CD4-positive, alpha-beta T cell (primary cell): ENCODE results near the gene PIGL. TPM values are rescaled to one million over a fixed set of nuclear protein-coding genes. Genes with fewer than 3 reads are reported as not detected.

ENCODE experiments used
- ATAC-seq: fragments of 200-7000 bp; cut with Tn5 transposase; one replicate; pipeline ENCODE4 v1.10.0; 2022; ENCODE audit warnings: mild to moderate bottlenecking; ENCODE audit not compliant: poor library complexity
- CTCF ChIA-PET: fragments of 350-600 bp; sonication (Branson Sonifier 250); formaldehyde crosslinking; loops from one replicate; lab custom pipeline; 2021; ENCODE audit warnings: antibody characterized with exemption, inconsistent platforms; lab: Charles Lee
- POLR2A ChIA-PET: fragments of 350-600 bp; sonication (Branson Sonifier 250); formaldehyde crosslinking; loops from one replicate; lab custom pipeline; 2021; ENCODE audit warnings: antibody characterized with exemption, inconsistent platforms; lab: Charles Lee
- DNase-seq, 14 experiments: peaks; one replicate each; pipeline ENCODE4 v3.0.0-alpha.2; 2013 to 2020; ENCODE audit warnings: mixed read lengths in 2 of 14
- H3K27ac ChIP-seq, 2 donors: one replicate each; pipeline versions ENCODE4 v1.5.1 to v1.7.0; 2013; ENCODE audit warnings: low read length in 2 of 2, low read depth in 1 of 2, mild to moderate bottlenecking in 1 of 2
- H3K27me3 ChIP-seq, 2 experiments: 1 replicate in 1 of 2; 2 replicates in 1 of 2; pipeline versions ENCODE4 v1.6.1 to v1.7.0; 2013; ENCODE audit warnings: low read length in 2 of 2, control low read depth in 1 of 2, mild to moderate bottlenecking in 1 of 2, moderate library complexity in 1 of 2; ENCODE audit not compliant: insufficient read depth in 2 of 2, control insufficient read depth in 1 of 2
- H3K36me3 ChIP-seq: one replicate; pipeline ENCODE4 v1.6.1; 2013; ENCODE audit warnings: low read length, control low read depth; ENCODE audit not compliant: insufficient read depth
- H3K4me1 ChIP-seq: one replicate; pipeline ENCODE4 v1.6.1; 2013; ENCODE audit warnings: low read length, control low read depth; ENCODE audit not compliant: insufficient read depth
- H3K4me3 ChIP-seq: one replicate; pipeline ENCODE4 v1.5.1; 2013; ENCODE audit warnings: mild to moderate bottlenecking, low read length, moderate library complexity
- H3K9me3 ChIP-seq, 2 experiments: 1 replicate in 1 of 2; 2 replicates in 1 of 2; pipeline versions ENCODE4 v1.6.1 to v1.7.0; 2013; ENCODE audit warnings: low read length in 2 of 2, mild to moderate bottlenecking in 2 of 2, control low read depth in 1 of 2, moderate library complexity in 1 of 2; ENCODE audit not compliant: control insufficient read depth in 1 of 2, insufficient read depth in 1 of 2
- H3K27ac Mint-ChIP-seq: one replicate; pipeline ENCODE4 v1.8.0; 2020; ENCODE audit warnings: mixed read lengths
- H3K27me3 Mint-ChIP-seq: one replicate; pipeline ENCODE4 v1.8.0; 2021; ENCODE audit warnings: mixed read lengths
- H3K36me3 Mint-ChIP-seq: one replicate; pipeline ENCODE4 v1.8.0; 2021; ENCODE audit warnings: low read depth, mixed read lengths
- H3K4me1 Mint-ChIP-seq: one replicate; pipeline ENCODE4 v1.8.0; 2021; ENCODE audit warnings: low read depth, mixed read lengths
- H3K4me3 Mint-ChIP-seq: one replicate; pipeline ENCODE4 v1.8.0; 2020; ENCODE audit warnings: mild to moderate bottlenecking, mixed read lengths
- H3K9me3 Mint-ChIP-seq: one replicate; pipeline ENCODE4 v1.8.0; 2020; ENCODE audit warnings: mixed read lengths
- CTCF ChIP-seq: fragments of 200-600 bp; IDR thresholded peaks from one replicate; pipeline ENCODE4 v1.8.0; 2022; ENCODE audit warnings: antibody characterized with exemption, mild to moderate bottlenecking
- intact Hi-C, 2 experiments: fragments of 100-400 bp; cut with DNase I in 1 of 2; cut with micrococcal nuclease in 1 of 2; formaldehyde crosslinking; loops; one replicate each; pipeline versions ENCODE4 v1.15.1 to v1.9.0; 2023 to 2025; cut with DNase I, micrococcal nuclease
- total RNA-seq, 174 experiments: library from RNA in 2 of 174; stranded (reverse) in 2 of 174; gene quantifications; one replicate each; pipeline ENCODE4 v1.2.3 and lab custom pipeline; 2021 to 2026

Gene PIGL
- total RNA-seq, 2 experiments from 2014 or later: 48.4 to 49.0 TPM

- ATAC-seq (peak; percentile 32), DNase-seq (no peak)
- Histone ChIP-seq H3K4me3 (no peak overlapping the region), H3K9me3 (no peaks in the 10 kb centered on the region), H3K27me3 (no peaks in the 10 kb centered on the region), H3K27ac (no peak overlapping the region), H3K36me3 (peaks cover 16% of the 10 kb centered on the region), H3K4me1 (peaks cover 15% of the 10 kb centered on the region)
- H3K36me3 Mint-ChIP-seq: peaks cover 28% of the 10 kb centered on the region
- peak overlapping the region; percentile 47 for H3K27ac Mint-ChIP-seq
- no peak for TF ChIP-seq CTCF
- ChIA-PET CTCF (no interaction called here), POLR2A (interaction anchor here (2.1 kb wide), 1 partner anchor 12 kb away, joined by 7 read pairs; no protein-coding TSS in a partner anchor)
- no peaks in the 10 kb centered on the region for H3K27me3 Mint-ChIP-seq
- H3K9me3 Mint-ChIP-seq: no peaks in the 10 kb centered on the region
- intact Hi-C loops: no loop called here
- peaks cover 32% of the 10 kb centered on the region for H3K4me1 Mint-ChIP-seq
- H3K4me3 Mint-ChIP-seq: no peak overlapping the region
Measured at GRCh38 chr17:16298140-16298662, 81.2 kb downstream of the PIGL start.

GRCh38 chr17:16300554-16300953, 83.5 kb downstream of the PIGL start:
- H3K9me3 Mint-ChIP-seq: no peaks in the 10 kb centered on the region
- TF ChIP-seq CTCF: no peak
- no peaks in the 10 kb centered on the region for H3K27me3 Mint-ChIP-seq
- Histone ChIP-seq H3K27ac (no peak overlapping the region), H3K4me3 (no peak overlapping the region), H3K9me3 (no peaks in the 10 kb centered on the region), H3K27me3 (no peaks in the 10 kb centered on the region), H3K4me1 (peaks cover 15% of the 10 kb centered on the region), H3K36me3 (peaks cover 16% of the 10 kb centered on the region)
- intact Hi-C loops: no loop called here
- DNase-seq (no peak), ATAC-seq (no peak)
- peaks cover 29% of the 10 kb centered on the region for H3K4me1 Mint-ChIP-seq
- CTCF ChIA-PET: interaction anchor here (3.1 kb wide), 1 partner anchor 14 kb away, joined by 8 read pairs; no protein-coding TSS in a partner anchor
- no peak overlapping the region for H3K27ac Mint-ChIP-seq
- no peak overlapping the region for H3K4me3 Mint-ChIP-seq
- H3K36me3 Mint-ChIP-seq: peaks cover 38% of the 10 kb centered on the region
- POLR2A ChIA-PET: interaction anchor here (1.0 kb wide), 1 partner anchor 14 kb away, joined by 3 read pairs; no protein-coding TSS in a partner anchor

- H3K36me3 ChIP-seq: peaks cover 21% of the 10 kb centered on the region
- H3K4me1 ChIP-seq: peaks cover 15% of the 10 kb centered on the region
- ChIA-PET CTCF (interaction anchor here (3.1 kb wide), 1 partner anchor 16 kb away, joined by 8 read pairs; no protein-coding TSS in a partner anchor), POLR2A (no interaction called here)
- no peaks in the 10 kb centered on the region for H3K27me3 ChIP-seq
- Mint-ChIP-seq H3K4me3 (no peak overlapping the region), H3K27me3 (no peaks in the 10 kb centered on the region), H3K9me3 (no peaks in the 10 kb centered on the region), H3K4me1 (peaks cover 23% of the 10 kb centered on the region), H3K27ac (no peak overlapping the region), H3K36me3 (peaks cover 39% of the 10 kb centered on the region)
- TF ChIP-seq CTCF: no peak
- ATAC-seq (no peak), DNase-seq (no peak)
- no peak overlapping the region for H3K4me3 ChIP-seq
- intact Hi-C loops: no loop called here
- no peak overlapping the region for H3K27ac ChIP-seq
- H3K9me3 ChIP-seq: no peaks in the 10 kb centered on the region
Measured at GRCh38 chr17:16301963-16302855, 85.2 kb downstream of the PIGL start.
